ENCODE measurements around the gene MAP3K4.

DNA sequence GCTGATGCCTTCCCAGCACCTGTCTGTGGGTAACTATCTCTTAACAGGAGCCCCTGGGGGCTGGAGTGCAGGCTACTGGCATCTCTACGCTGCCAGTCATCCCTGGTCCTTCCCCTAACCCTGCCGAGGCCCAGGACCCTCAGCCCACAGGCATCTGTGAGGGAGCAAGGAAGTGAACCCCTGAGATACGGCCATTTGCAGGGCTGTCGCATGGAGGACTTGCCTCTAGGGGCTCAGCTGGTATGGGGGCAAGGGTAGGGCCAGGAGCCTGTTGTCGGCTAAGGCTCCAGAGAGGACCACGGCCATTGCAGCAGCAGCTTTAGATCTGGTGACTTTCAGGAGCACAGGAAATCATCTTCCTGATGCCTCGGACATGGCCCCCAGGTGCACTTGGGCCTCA is 49.7 kb downstream of the MAP3K4 start:
- TF ChIP-seq BHLHE40 (IDR thresholded peaks at IDR 0.05; ENCODE audit: borderline replicate concordance) (no peak), NFRKB (IDR thresholded peaks at IDR 0.05) (no peak), L3MBTL2 (conservative IDR thresholded peaks at IDR 0.05) (no peak), SUZ12 (IDR thresholded peaks at IDR 0.05) (no peak), PKNOX1 (IDR thresholded peaks at IDR 0.05) (no peak), ELF4 (IDR thresholded peaks at IDR 0.05) (no peak), ZNF384 (IDR thresholded peaks at IDR 0.05) (no peak), TARDBP (IDR thresholded peaks at IDR 0.05) (no peak)
